CMK (cell line): Measurements from ENCODE around the gene CYP2A6.

Source experiments
- DNase-seq: peaks from one replicate; pipeline ENCODE4 v3.0.0-alpha.2; 2010; ENCODE audit warnings: low read depth

Gene CYP2A6

DNA sequence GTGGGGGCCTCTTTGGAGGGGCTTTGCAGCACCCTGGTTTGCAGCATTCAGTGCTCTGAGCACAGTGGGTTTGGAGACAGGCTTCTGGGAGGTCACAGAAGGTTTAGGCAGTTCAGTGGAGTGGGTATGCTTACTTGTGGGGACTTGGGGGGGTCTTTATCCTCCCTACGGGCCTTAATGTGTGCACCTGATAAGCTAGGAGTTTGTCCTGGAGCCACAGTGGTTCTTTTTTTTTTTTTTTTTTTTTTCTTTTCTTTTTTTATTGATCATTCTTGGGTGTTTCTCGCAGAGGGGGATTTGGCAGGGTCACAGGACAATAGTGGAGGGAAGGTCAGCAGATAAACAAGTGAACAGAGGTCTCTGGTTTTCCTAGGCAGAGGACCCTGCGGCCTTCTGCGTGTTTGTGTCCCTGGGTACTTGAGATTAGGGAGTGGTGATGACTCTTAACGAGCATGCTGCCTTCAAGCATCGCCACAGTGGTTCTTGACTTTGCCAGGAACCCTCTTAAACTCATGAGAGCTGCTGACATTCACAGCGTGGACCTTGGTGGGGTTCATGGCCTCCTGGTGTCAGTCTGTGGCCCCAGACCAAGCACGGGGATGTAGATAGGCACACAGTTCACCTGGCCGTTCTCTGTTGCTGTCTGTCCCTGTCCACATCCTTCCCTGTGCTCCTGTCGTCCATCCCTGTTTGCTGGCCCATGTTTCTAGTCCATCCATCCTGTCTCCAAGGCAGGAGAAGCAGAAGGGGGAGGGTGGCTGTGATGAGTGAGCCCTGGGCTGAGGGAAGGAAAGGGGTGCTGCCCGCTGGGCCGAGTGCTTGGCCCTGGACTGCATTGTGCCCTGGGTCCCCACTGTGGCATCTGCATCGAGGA, 48.6 kb downstream of the CYP2A6 start:
- no peak for DNase-seq

DNA sequence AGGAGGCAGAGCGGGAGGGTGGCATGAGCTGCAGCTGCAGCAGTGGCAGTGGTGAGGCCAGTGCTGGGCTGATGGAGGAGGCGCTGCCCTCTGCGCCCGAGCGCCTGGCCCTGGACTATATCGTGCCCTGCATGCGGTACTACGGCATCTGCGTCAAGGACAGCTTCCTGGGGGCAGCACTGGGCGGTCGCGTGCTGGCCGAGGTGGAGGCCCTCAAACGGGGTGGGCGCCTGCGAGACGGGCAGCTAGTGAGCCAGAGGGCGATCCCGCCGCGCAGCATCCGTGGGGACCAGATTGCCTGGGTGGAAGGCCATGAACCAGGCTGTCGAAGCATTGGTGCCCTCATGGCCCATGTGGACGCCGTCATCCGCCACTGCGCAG, 49.3 kb downstream of the CYP2A6 start:
- no peak for DNase-seq

DNA sequence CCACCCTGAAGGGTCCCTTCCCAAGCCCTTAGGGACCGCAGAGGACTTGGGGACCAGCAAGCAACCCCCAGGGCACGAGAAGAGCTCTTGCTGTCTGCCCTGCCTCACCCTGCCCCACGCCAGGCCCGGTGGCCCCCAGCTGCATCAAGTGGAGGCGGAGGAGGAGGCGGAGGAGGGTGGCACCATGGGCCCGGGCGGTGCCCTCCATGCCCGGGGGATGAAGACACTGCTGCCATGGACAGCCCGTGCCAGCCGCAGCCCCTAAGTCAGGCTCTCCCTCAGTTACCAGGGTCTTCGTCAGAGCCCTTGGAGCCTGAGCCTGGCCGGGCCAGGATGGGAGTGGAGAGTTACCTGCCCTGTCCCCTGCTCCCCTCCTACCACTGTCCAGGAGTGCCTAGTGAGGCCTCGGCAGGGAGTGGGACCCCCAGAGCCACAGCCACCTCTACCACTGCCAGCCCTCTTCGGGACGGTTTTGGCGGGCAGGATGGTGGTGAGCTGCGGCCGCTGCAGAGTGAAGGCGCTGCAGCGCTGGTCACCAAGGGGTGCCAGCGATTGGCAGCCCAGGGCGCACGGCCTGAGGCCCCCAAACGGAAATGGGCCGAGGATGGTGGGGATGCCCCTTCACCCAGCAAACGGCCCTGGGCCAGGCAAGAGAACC, 49.8 kb downstream of the CYP2A6 start:
- DNase-seq = no peak

DNA sequence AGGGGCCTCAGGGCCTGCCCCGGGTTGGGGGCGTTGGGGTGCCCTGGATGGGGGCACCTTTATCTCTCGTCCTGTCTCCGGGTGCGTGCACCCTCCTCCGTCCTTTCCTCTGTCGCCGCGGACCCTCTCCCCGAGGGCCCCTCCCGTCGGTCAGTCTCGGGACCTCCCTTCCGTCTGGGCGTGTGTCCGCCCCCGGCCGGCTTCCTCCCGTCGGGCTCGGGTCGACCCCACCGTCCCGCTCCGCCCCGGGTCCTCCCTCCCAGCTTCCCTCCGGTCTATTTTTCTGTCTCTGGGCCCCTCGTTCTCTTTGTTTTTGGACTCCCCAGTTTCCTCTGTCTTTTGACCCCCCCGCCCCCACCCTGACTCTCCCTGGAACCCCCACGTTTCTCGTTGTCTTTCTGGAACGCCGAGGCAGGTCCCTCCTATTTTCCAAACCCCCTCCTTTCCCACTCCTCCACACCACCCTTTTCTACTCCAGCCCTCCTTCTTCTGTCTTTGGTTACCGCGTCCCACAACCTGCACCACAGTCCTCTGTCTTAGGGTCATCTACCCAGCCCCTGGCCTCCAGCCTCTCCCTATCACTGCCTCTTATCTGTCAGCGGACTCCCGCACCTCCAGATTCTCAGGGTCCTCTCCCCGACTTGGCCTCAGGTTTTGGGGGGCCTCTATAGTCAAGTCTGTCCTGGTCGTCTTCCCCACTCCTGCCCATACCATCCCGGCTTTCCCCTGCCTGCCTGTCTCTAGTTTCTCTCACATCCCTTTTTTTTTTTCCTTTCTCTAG, 50.5 kb downstream of the CYP2A6 start:
- DNase-seq = no peak

GRCh38 chr19:40798683-40799557, 51.3 kb downstream of the CYP2A6 start, which contains the start of gene EGLN2:
Gene EGLN2, plus strand, starts transcription at chr19:40799191. Its CDS starts 1,382 bp downstream, at chr19:40800573.
- peak; percentile 99 for DNase-seq

DNA sequence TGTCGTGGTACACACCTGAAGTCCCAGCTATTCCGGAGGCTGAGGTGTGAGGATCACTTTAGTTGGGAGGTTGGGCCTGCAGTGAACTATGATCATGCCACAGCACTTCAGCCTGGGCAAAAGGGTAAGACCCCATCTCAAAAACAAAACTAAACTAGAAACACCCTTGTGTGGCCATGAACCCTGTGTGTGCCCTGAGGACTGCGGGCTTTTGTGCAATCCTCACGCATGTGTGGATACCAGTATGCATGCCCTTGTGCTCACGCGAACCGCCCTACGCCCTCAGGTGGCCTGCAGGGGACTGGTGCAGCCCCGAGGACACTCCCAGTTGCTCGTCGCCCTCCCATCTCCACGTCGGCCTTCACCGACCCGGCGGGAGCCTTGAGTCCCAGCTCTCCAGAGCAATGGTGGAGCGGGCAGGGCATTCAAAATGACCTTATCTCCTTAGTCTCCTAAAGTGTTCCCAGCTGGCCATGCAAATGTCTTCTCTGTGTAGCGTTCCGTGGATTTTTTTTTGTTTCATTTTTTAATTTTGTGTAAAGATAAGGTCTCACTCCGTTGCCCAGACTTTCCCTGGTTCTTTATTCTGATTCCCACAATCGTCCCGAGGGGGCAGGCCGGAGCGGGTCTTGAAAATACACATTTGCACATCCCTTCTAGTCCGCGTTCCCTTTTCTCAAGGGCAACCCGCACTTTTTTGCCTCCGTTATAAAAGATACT, 52.1 kb downstream of the CYP2A6 start:
- DNase-seq = peak; percentile 80

- DNase-seq = no peak
Measured at GRCh38 chr19:40797166-40797962, 52.9 kb downstream of the CYP2A6 start.
